HG03064 (cell line): ENCODE measurements around the gene SSBP3.

Source experiments
- ATAC-seq: cut with Tn5 transposase; IDR thresholded peaks from one replicate; pipeline ENCODE4 v1.9.1; 2021; ENCODE audit warnings: low read depth; ENCODE audit not compliant: unreplicated experiment

SSBP3 gene

GRCh38 chr1:54291276-54292001 is 114.8 kb downstream of the SSBP3 start:
- no peak for ATAC-seq

- ATAC-seq, result no peak
Measured at GRCh38 chr1:54290506-54291184, 115.5 kb downstream of the SSBP3 start.

GRCh38 chr1:54289712-54290233 is 116.4 kb downstream of the SSBP3 start:
- ATAC-seq, result no peak

GRCh38 chr1:54287801-54288211 is 118.4 kb downstream of the SSBP3 start:
- no peak for ATAC-seq

GRCh38 chr1:54287176-54287650 is 119.0 kb downstream of the SSBP3 start:
- ATAC-seq, result no peak

- no peak for ATAC-seq
Measured at GRCh38 chr1:54285815-54286345, 120.3 kb downstream of the SSBP3 start.

GRCh38 chr1:54284781-54285529 is 121.2 kb downstream of the SSBP3 start:
- no peak for ATAC-seq

GRCh38 chr1:54283635-54284385 is 122.4 kb downstream of the SSBP3 start:
- no peak for ATAC-seq

- no peak for ATAC-seq
Measured at GRCh38 chr1:54282101-54282847, 123.9 kb downstream of the SSBP3 start.

GRCh38 chr1:54280651-54281050 is 125.5 kb downstream of the SSBP3 start:
- no peak for ATAC-seq

- ATAC-seq, result no peak
Measured at GRCh38 chr1:54279457-54279856, 126.7 kb downstream of the SSBP3 start.

GRCh38 chr1:54278941-54279422 is 127.2 kb downstream of the SSBP3 start:
- ATAC-seq, result no peak

- no peak for ATAC-seq
Measured at GRCh38 chr1:54277451-54278341, 128.5 kb downstream of the SSBP3 start.

GRCh38 chr1:54276617-54277450 is 129.4 kb downstream of the SSBP3 start:
- ATAC-seq, result no peak

- no peak for ATAC-seq
Measured at GRCh38 chr1:54275349-54275748, 130.8 kb downstream of the SSBP3 start.

GRCh38 chr1:54274881-54275280 is 131.3 kb downstream of the SSBP3 start:
- no peak for ATAC-seq

- no peak for ATAC-seq
Measured at GRCh38 chr1:54274448-54274847, 131.7 kb downstream of the SSBP3 start.
